ENCODE results near the gene REPS1. TPM values are rescaled to one million over a fixed set of nuclear protein-coding genes. Genes with fewer than 3 reads are reported as not detected.

REPS1 gene
- total RNA-seq, 4 donors from 2014 or later = 30.8 to 60.3 (median 43.2) TPM

DNA sequence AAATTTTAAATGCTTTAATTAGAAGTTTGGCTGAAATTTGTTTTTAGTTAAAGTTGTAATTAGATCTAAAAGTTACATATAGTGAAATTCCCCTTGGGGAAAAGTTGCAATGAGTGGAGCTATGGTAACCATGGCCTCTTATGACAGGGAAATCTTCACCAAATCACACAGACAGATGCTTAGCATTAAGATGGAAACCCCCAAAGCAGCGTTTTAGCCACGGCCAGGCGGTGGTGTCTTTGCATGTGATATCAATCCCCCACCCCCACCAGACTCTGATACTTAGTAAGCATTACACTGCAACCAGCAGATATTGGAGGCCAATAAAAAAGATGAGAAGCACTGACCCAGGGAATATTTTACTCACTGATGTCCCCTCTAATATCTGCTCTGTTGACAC lies 75.7 kb downstream of the REPS1 start:
- Histone ChIP-seq H3K27me3 (no peaks in the 10 kb centered on the region), H3K9me3 (no peaks in the 10 kb centered on the region), H3K36me3 (peaks cover 3 to 98% (median 10%) of the 10 kb centered on the region in 3 donors), H3K27ac (no peak overlapping the region), H3K4me1 (peaks cover 0 to 5% (median 0%) of the 10 kb centered on the region in 3 donors), H3K4me3 (no peak overlapping the region)
- WGBS, 2 donors = 93 to 94% methylated on average over 3 of the region's 3 CpGs
- intact Hi-C loops (cut with DNase I) = no loop called here
- no peak for DNase-seq
- no peak for TF ChIP-seq CTCF (IDR thresholded peaks at IDR 0.05)
- no peak for TF ChIP-seq POLR2A (IDR thresholded peaks at IDR 0.05)

DNA sequence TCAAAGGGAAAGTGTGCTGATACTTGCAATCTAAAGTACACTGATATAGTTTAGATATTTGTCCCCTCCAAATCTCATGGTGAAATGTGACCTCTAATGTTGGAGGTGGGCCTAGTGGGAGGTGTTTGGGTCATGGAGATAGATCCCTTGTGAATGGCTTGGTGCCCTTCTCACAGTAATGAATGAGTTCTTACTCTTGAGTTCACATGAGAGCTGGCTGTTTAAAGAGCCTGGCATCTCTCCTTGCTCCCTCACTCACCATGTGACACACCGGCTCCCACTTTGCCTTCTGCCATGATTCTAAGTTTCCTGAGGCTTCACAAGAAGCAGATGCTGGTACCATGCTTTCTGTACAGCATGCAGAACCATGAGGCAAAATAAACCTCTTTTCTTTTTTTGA lies 78.1 kb downstream of the REPS1 start:
- no peaks in the 10 kb centered on the region for H3K27me3 ChIP-seq
- intact Hi-C loops (cut with DNase I) = no loop called here
- DNase-seq = no peak
- H3K4me3 ChIP-seq = no peak overlapping the region
- H3K9me3 ChIP-seq = no peaks in the 10 kb centered on the region
- peaks cover 0 to 2% (median 0%) of the 10 kb centered on the region in 3 donors for H3K4me1 ChIP-seq
- no peak overlapping the region for H3K27ac ChIP-seq
- 75 to 93% methylated on average over 1 of the region's 1 CpG for WGBS, 2 donors
- H3K36me3 ChIP-seq = peaks cover 7 to 100% (median 10%) of the 10 kb centered on the region in 3 donors
- no peak for TF ChIP-seq CTCF (IDR thresholded peaks at IDR 0.05)
- TF ChIP-seq POLR2A (IDR thresholded peaks at IDR 0.05) = no peak

DNA sequence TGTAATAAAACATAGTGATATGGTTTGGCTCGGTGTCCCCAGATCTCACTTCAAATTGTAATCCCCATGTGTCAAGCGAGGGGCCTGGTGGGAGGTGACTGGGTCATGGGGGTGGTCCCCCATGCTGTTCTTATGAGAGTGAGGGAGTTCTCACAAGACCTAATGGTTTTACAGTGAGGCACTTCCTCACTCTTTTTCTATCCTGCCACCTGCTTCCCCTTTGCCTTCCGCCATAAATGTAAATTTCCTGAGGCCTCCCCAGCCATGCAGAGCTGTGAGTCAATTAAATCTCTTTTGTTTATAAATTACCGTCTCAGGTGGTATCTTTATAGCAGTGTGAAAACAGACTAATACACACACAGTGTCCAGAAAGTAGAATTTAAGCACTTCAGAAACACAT lies 78.5 kb downstream of the REPS1 start:
- H3K4me1 ChIP-seq = no peaks in the 10 kb centered on the region
- no peak for DNase-seq
- no peaks in the 10 kb centered on the region for H3K27me3 ChIP-seq
- 80 to 92% methylated on average over 4 of the region's 4 CpGs for WGBS, 2 donors
- no peak overlapping the region for H3K27ac ChIP-seq
- no peak overlapping the region for H3K4me3 ChIP-seq
- intact Hi-C loops (cut with DNase I) = no loop called here
- H3K9me3 ChIP-seq = no peaks in the 10 kb centered on the region
- H3K36me3 ChIP-seq = peaks cover 7 to 100% (median 10%) of the 10 kb centered on the region in 3 donors
- TF ChIP-seq CTCF (IDR thresholded peaks at IDR 0.05) (no peak), POLR2A (IDR thresholded peaks at IDR 0.05) (no peak)

- no peaks in the 10 kb centered on the region for H3K9me3 ChIP-seq
- no peak for DNase-seq
- no peaks in the 10 kb centered on the region for H3K4me1 ChIP-seq
- H3K36me3 ChIP-seq = peaks cover 7 to 100% (median 10%) of the 10 kb centered on the region in 3 donors
- WGBS, 2 donors = 90% methylated on average over 5 to 7 of the region's 7 CpGs
- no peaks in the 10 kb centered on the region for H3K27me3 ChIP-seq
- TF ChIP-seq POLR2A (IDR thresholded peaks at IDR 0.05) = no peak
- TF ChIP-seq CTCF (IDR thresholded peaks at IDR 0.05) = no peak
- H3K27ac ChIP-seq = no peak overlapping the region
- intact Hi-C loops (cut with DNase I) = no loop called here
- H3K4me3 ChIP-seq = no peak overlapping the region
Observed at GRCh38 chr6:138907167-138907566, 80.9 kb downstream of the REPS1 start.

DNA sequence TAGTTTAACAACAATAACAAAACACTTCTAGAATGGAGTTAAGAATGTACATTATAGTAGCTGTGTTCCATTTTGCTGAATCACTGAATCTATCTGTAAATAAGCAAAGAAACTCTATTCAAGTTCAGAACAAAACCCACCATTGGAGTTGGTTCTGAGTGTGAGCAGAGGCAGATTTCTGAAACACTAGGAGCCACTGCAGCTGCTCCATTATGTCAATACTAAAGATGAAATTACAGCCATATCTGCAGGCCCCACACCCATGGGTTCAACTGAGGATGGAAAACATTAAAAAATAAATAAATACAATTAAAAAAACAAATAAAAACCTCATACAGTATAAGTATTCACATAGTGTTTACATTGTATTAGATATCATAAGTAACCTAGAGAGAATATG lies 91.0 kb downstream of the REPS1 start:
- no peak for DNase-seq
- Histone ChIP-seq H3K27ac (no peak overlapping the region), H3K9me3 (no peaks in the 10 kb centered on the region), H3K36me3 (peaks cover 0 to 72% (median 0%) of the 10 kb centered on the region in 3 donors), H3K4me1 (no peaks in the 10 kb centered on the region), H3K4me3 (no peak overlapping the region), H3K27me3 (no peaks in the 10 kb centered on the region)
- intact Hi-C loops (cut with DNase I) = no loop called here
- no peak for TF ChIP-seq POLR2A (IDR thresholded peaks at IDR 0.05)
- TF ChIP-seq CTCF (IDR thresholded peaks at IDR 0.05) = no peak
